Caco-2 (cell line): ENCODE data around the gene CHD1L. TPM values are rescaled to one million over a fixed set of nuclear protein-coding genes. Genes with fewer than 3 reads are reported as not detected.
A peak's percentile ranks its signal among the peaks of the same experiment; 100 is the strongest.
"Not testable (repeated sequence)": the region's sequence is repeated elsewhere in the genome, so short reads cannot be mapped to it uniquely, and the experiment has no call there.

ENCODE experiments used
- BruUV-seq: library from RNA; stranded (reverse); fragments of 400-500 nt; replicated peaks from 2 replicates; lab custom pipeline; 2021; lab: Mats Ljungman, UMichigan
- CTCF ChIA-PET: fragments of 300-600 bp; sonication (Branson Sonifier 250); formaldehyde crosslinking; loops from one replicate; lab custom pipeline; 2022; ENCODE audit warnings: antibody characterized with exemption; lab: Charles Lee
- POLR2A ChIA-PET: fragments of 300-600 bp; sonication (Branson Sonifier 250); formaldehyde crosslinking; loops from one replicate; lab custom pipeline; 2022; ENCODE audit warnings: antibody characterized with exemption; lab: Charles Lee
- DNase-seq, 2 experiments: peaks; one replicate each; pipeline versions ENCODE4 v3.0.0 to v3.0.0-alpha.2; 2020 to 2022
- H3K27me3 ChIP-seq: replicated peaks from 2 replicates; pipeline ENCODE4 v1.6.0; 2011; ENCODE audit warnings: low read length; ENCODE audit not compliant: control insufficient read depth, insufficient read depth
- H3K36me3 ChIP-seq: 2 replicates; pipeline ENCODE4 v1.5.1; 2011; ENCODE audit warnings: low read length; ENCODE audit not compliant: control insufficient read depth, insufficient read depth
- H3K4me1 ChIP-seq: fragments of 250-450 bp; sonication (Bioruptor Pico); 2 replicates; pipeline ENCODE4 v1.5.1; 2020; ENCODE audit warnings: mild to moderate bottlenecking
- H3K4me3 ChIP-seq: 2 replicates; pipeline ENCODE4 v1.5.1; 2011; ENCODE audit warnings: low read depth, mild to moderate bottlenecking, control low read depth, low read length
- H3K9me3 ChIP-seq: fragments of 250-450 bp; sonication (Bioruptor Pico); 2 replicates; pipeline ENCODE4 v1.5.1; 2020; ENCODE audit warnings: mild to moderate bottlenecking, moderate library complexity
- H3K27ac Mint-ChIP-seq: one replicate; pipeline ENCODE4 v1.8.0; 2022; ENCODE audit warnings: mixed read lengths; ENCODE audit not compliant: unreplicated experiment
- H3K27me3 Mint-ChIP-seq: one replicate; pipeline ENCODE4 v1.8.0; 2022; ENCODE audit warnings: mixed read lengths; ENCODE audit not compliant: insufficient read depth, unreplicated experiment
- H3K36me3 Mint-ChIP-seq: one replicate; pipeline ENCODE4 v1.8.0; 2022; ENCODE audit warnings: mild to moderate bottlenecking, mixed read lengths; ENCODE audit not compliant: insufficient read depth, unreplicated experiment
- H3K4me1 Mint-ChIP-seq: one replicate; pipeline ENCODE4 v1.8.0; 2022; ENCODE audit warnings: low read depth, mixed read lengths; ENCODE audit not compliant: unreplicated experiment
- H3K4me3 Mint-ChIP-seq: one replicate; pipeline ENCODE4 v1.8.0; 2022; ENCODE audit warnings: mild to moderate bottlenecking, moderate library complexity, mixed read lengths; ENCODE audit not compliant: unreplicated experiment
- H3K9me3 Mint-ChIP-seq: one replicate; pipeline ENCODE4 v1.8.0; 2022; ENCODE audit warnings: mixed read lengths; ENCODE audit not compliant: unreplicated experiment
- CTCF ChIP-seq, 2 experiments: fragments of 200-600 bp in 1 of 2; IDR thresholded peaks; 1 replicate in 1 of 2; 2 replicates in 1 of 2; pipeline versions ENCODE4 v1.5.1 to v1.8.0; 2011 to 2022; ENCODE audit warnings: antibody characterized with exemption in 1 of 2, control low read depth in 1 of 2, inconsistent platforms in 1 of 2, low read depth in 1 of 2, low read length in 1 of 2, mild to moderate bottlenecking in 1 of 2, moderate library complexity in 1 of 2; ENCODE audit not compliant: insufficient read depth in 1 of 2, severe bottlenecking in 1 of 2, unreplicated experiment in 1 of 2
- intact Hi-C: fragments of 100-400 bp; cut with micrococcal nuclease; formaldehyde crosslinking; loops from one replicate; pipeline ENCODE4 v1.10.0; 2022; ENCODE audit not compliant: unreplicated experiment
- total RNA-seq: library from RNA; stranded (reverse); gene quantifications from 2 replicates; pipeline ENCODE4 v1.2.3, GENCODE V29; 2022

The CHD1L gene
- total RNA-seq, 1 experiment from 2014 or later, result 56.2 TPM

GRCh38 chr1:147223740-147224615, 18.5 kb upstream of the CHD1L start:
- TF ChIP-seq CTCF (IDR thresholded peaks at IDR 0.05; ENCODE audit: insufficient read depth in 1 of 2, low read depth in 1 of 2, low read length in 1 of 2, severe bottlenecking in 1 of 2, unreplicated experiment in 1 of 2), result no peak
- Histone ChIP-seq H3K36me3 (no peaks in the 10 kb centered on the region), H3K9me3 (no peaks in the 10 kb centered on the region), H3K4me3 (no peak overlapping the region), H3K4me1 (no peaks in the 10 kb centered on the region), H3K27me3 (no peaks in the 10 kb centered on the region)
- no peak for DNase-seq
- Mint-ChIP-seq H3K4me3 (peak overlapping the region; percentile 17), H3K27ac (no peak overlapping the region), H3K27me3 (no peaks in the 10 kb centered on the region), H3K36me3 (no peaks in the 10 kb centered on the region), H3K4me1 (peaks cover 8% of the 10 kb centered on the region), H3K9me3 (no peaks in the 10 kb centered on the region)
- intact Hi-C loops, result loop anchor here (2.0 kb wide), 1 partner anchor 39 kb away; no protein-coding TSS in a partner anchor
- no TSS peak for BruUV-seq
- POLR2A ChIA-PET, result no interaction called here
- CTCF ChIA-PET, result no interaction called here

- Histone ChIP-seq H3K4me1 (no peaks in the 10 kb centered on the region), H3K36me3 (no peaks in the 10 kb centered on the region), H3K27me3 (no peaks in the 10 kb centered on the region), H3K4me3 (peak within 1 kb of the TSS; percentile 61), H3K9me3 (no peaks in the 10 kb centered on the region)
- DNase-seq, result peak; percentile 56 to 65
- ChIA-PET POLR2A (no interaction called here), CTCF (interaction anchor here (0.8 to 1.1 kb wide), 2 partner anchors 13 to 17 kb away, joined by 3 read pairs; partner anchors contain the start of gene CHD1L)
- H3K4me3 Mint-ChIP-seq, result peak within 1 kb of the TSS; percentile 84
- no TSS peak for BruUV-seq
- intact Hi-C loops, result loop anchor here (2.0 kb wide), 1 partner anchor 40 kb away; no protein-coding TSS in a partner anchor
- peak in 1 of 2 experiments; percentile 28 for TF ChIP-seq CTCF (IDR thresholded peaks at IDR 0.05; ENCODE audit: insufficient read depth in 1 of 2, low read depth in 1 of 2, low read length in 1 of 2, severe bottlenecking in 1 of 2, unreplicated experiment in 1 of 2)
- no peaks in the 10 kb centered on the region for H3K27me3 Mint-ChIP-seq
- no peaks in the 10 kb centered on the region for H3K36me3 Mint-ChIP-seq
- peak within 1 kb of the TSS; percentile 53 for H3K27ac Mint-ChIP-seq
- no peaks in the 10 kb centered on the region for H3K9me3 Mint-ChIP-seq
- peaks cover 8% of the 10 kb centered on the region for H3K4me1 Mint-ChIP-seq
Observed at GRCh38 chr1:147225193-147225730, 17.2 kb upstream of the CHD1L start, which contains the start of gene FMO5. TSS of gene FMO5 (minus strand) at chr1:147225339. CDS start at chr1:147225029, 310 bp downstream.

- H3K4me1 Mint-ChIP-seq, H3K9me3 Mint-ChIP-seq, CTCF ChIA-PET, H3K36me3 Mint-ChIP-seq, H3K27me3 Mint-ChIP-seq, H3K27me3 ChIP-seq, H3K4me3 Mint-ChIP-seq, DNase-seq, H3K4me3 ChIP-seq, POLR2A ChIA-PET, H3K27ac Mint-ChIP-seq, intact Hi-C loops, BruUV-seq, H3K4me1 ChIP-seq, H3K36me3 ChIP-seq: not testable (repeated sequence)
- H3K9me3 ChIP-seq, result peaks cover 10% of the 10 kb centered on the region
Observed at GRCh38 chr1:147231032-147231431, 11.5 kb upstream of the CHD1L start.

GRCh38 chr1:147233903-147234302, 8.6 kb upstream of the CHD1L start:
- H3K4me3 ChIP-seq, POLR2A ChIA-PET, intact Hi-C loops, H3K36me3 ChIP-seq, DNase-seq, CTCF ChIA-PET, H3K9me3 Mint-ChIP-seq, H3K36me3 Mint-ChIP-seq, H3K27me3 ChIP-seq, H3K4me3 Mint-ChIP-seq, BruUV-seq, H3K27me3 Mint-ChIP-seq: not testable (repeated sequence)
- H3K4me1 Mint-ChIP-seq, result peaks cover 11% of the 10 kb centered on the region
- H3K27ac Mint-ChIP-seq, result peak overlapping the region; percentile 67
- peaks cover 27% of the 10 kb centered on the region for H3K4me1 ChIP-seq
- H3K9me3 ChIP-seq, result peaks cover 21% of the 10 kb centered on the region
